Astrocyte (in vitro differentiated cells and primary cell): ENCODE data around the gene PRRT3. TPM values are rescaled to one million over a fixed set of nuclear protein-coding genes. Genes with fewer than 3 reads are reported as not detected.
A peak's percentile ranks its signal among the peaks of the same experiment; 100 is the strongest.
"Not testable (repeated sequence)": the region's sequence is repeated elsewhere in the genome, so short reads cannot be mapped to it uniquely, and the experiment has no call there.

Experiments
- DNase-seq: peaks from one replicate; pipeline ENCODE4 v3.0.0-alpha.2; 2010; ENCODE audit warnings: low read depth
- FAIRE-seq: peaks from 2 replicates; lab custom pipeline; 2011; peaks lifted over from hg19 to GRCh38; lab: Jason Lieb, UNC
- H2AFZ ChIP-seq: 2 replicates; pipeline ENCODE4 v1.6.0; 2012; ENCODE audit warnings: low read depth, low read length, inconsistent platforms
- H3K27ac ChIP-seq: 2 replicates; pipeline ENCODE4 v1.5.1; 2011; ENCODE audit warnings: low read depth, low read length, inconsistent platforms
- H3K27me3 ChIP-seq: 2 replicates; pipeline ENCODE4 v1.6.0; 2011; ENCODE audit warnings: low read length, inconsistent platforms; ENCODE audit not compliant: insufficient read depth
- H3K36me3 ChIP-seq: 2 replicates; pipeline ENCODE4 v1.5.1; 2011; ENCODE audit warnings: low read length, inconsistent platforms; ENCODE audit not compliant: insufficient read depth
- H3K4me1 ChIP-seq: 2 replicates; pipeline ENCODE4 v1.5.1; 2011; ENCODE audit warnings: low read length, inconsistent platforms; ENCODE audit not compliant: insufficient read depth
- H3K4me2 ChIP-seq: 2 replicates; pipeline ENCODE4 v1.6.0; 2012; ENCODE audit warnings: low read length, inconsistent platforms
- H3K4me3 ChIP-seq: 2 replicates; pipeline ENCODE4 v1.5.1; 2011; ENCODE audit warnings: low read depth, mild to moderate bottlenecking, low read length, inconsistent platforms; ENCODE audit not compliant: insufficient read depth
- H3K79me2 ChIP-seq: 2 replicates; pipeline ENCODE4 v1.6.0; 2012; ENCODE audit warnings: mild to moderate bottlenecking, low read length, inconsistent platforms; ENCODE audit not compliant: insufficient read depth
- H3K9ac ChIP-seq: 2 replicates; pipeline ENCODE4 v1.6.0; 2012; ENCODE audit warnings: mild to moderate bottlenecking, low read length, inconsistent platforms
- H3K9me3 ChIP-seq: 2 replicates; pipeline ENCODE4 v1.5.1; 2012; ENCODE audit warnings: low read depth, mild to moderate bottlenecking, low read length, inconsistent platforms; ENCODE audit not compliant: insufficient read depth
- H4K20me1 ChIP-seq: 2 replicates; pipeline ENCODE4 v1.6.0; 2012; ENCODE audit warnings: low read length, inconsistent platforms; ENCODE audit not compliant: insufficient read depth
- H3K27ac Mint-ChIP-seq: one replicate; pipeline ENCODE4 v1.8.0; 2021; ENCODE audit warnings: mild to moderate bottlenecking, mixed read lengths; ENCODE audit not compliant: unreplicated experiment
- H3K27me3 Mint-ChIP-seq: one replicate; pipeline ENCODE4 v1.8.0; 2021; ENCODE audit warnings: low read depth, mixed read lengths; ENCODE audit not compliant: unreplicated experiment
- H3K36me3 Mint-ChIP-seq: one replicate; pipeline ENCODE4 v1.8.0; 2021; ENCODE audit warnings: low read depth, mixed read lengths; ENCODE audit not compliant: unreplicated experiment
- H3K4me1 Mint-ChIP-seq: one replicate; pipeline ENCODE4 v1.8.0; 2021; ENCODE audit warnings: low read depth, mixed read lengths; ENCODE audit not compliant: unreplicated experiment
- H3K4me3 Mint-ChIP-seq: one replicate; pipeline ENCODE4 v1.8.0; 2021; ENCODE audit warnings: mild to moderate bottlenecking, moderate library complexity, mixed read lengths; ENCODE audit not compliant: unreplicated experiment
- H3K9me3 Mint-ChIP-seq: one replicate; pipeline ENCODE4 v1.8.0; 2021; ENCODE audit warnings: mild to moderate bottlenecking, mixed read lengths; ENCODE audit not compliant: unreplicated experiment
- CTCF ChIP-seq: IDR thresholded peaks from 2 replicates; pipeline ENCODE4 v1.5.1; 2011; ENCODE audit warnings: low read depth, mild to moderate bottlenecking, inconsistent platforms, low read length, moderate library complexity; ENCODE audit not compliant: insufficient read depth
- EZH2 ChIP-seq: IDR thresholded peaks from 2 replicates; pipeline ENCODE4 v1.6.1; 2012; ENCODE audit warnings: mild to moderate bottlenecking, low read length, inconsistent platforms; ENCODE audit not compliant: insufficient read depth
- total RNA-seq: library from RNA; stranded (reverse); gene quantifications from 2 replicates; pipeline ENCODE4 v1.2.1, GENCODE V29; 2021

PRRT3 gene
- total RNA-seq, 1 donor from 2014 or later, result 2.4 TPM

GRCh38 chr3:9902372-9903237 is 49.6 kb downstream of the PRRT3 start, which contains the start of gene IL17RE:
Gene IL17RE (plus strand): TSS chr3:9902848. CDS start chr3:9902933, 85 bp downstream.
- Histone ChIP-seq H3K4me3 (no peak within 1 kb of the TSS), H3K27me3 (no peaks in the 10 kb centered on the region), H2AFZ (peak within 1 kb of the TSS; percentile 58), H3K4me2 (peak within 1 kb of the TSS; percentile 83), H3K27ac (peak within 1 kb of the TSS; percentile 11), H4K20me1 (peaks cover 11% of the 10 kb centered on the region), H3K79me2 (no peaks in the 10 kb centered on the region), H3K36me3 (no peaks in the 10 kb centered on the region), H3K9me3 (no peaks in the 10 kb centered on the region), H3K9ac (peak within 1 kb of the TSS; percentile 63), H3K4me1 (peaks cover 17% of the 10 kb centered on the region)
- peak within 1 kb of the TSS; percentile 79 for H3K27ac Mint-ChIP-seq
- H3K4me3 Mint-ChIP-seq, result peak within 1 kb of the TSS; percentile 10
- TF ChIP-seq EZH2, result no peak
- TF ChIP-seq CTCF, result no peak
- H3K36me3 Mint-ChIP-seq, result no peaks in the 10 kb centered on the region
- peaks cover 34% of the 10 kb centered on the region for H3K4me1 Mint-ChIP-seq
- FAIRE-seq, result no peak
- H3K27me3 Mint-ChIP-seq, result no peaks in the 10 kb centered on the region
- H3K9me3 Mint-ChIP-seq, result no peaks in the 10 kb centered on the region
- DNase-seq, result no peak

GRCh38 chr3:9901967-9902366 is 50.2 kb downstream of the PRRT3 start:
- Histone ChIP-seq H3K4me1 (peaks cover 19% of the 10 kb centered on the region), H3K4me3 (no peak overlapping the region), H3K4me2 (peak overlapping the region; percentile 83), H4K20me1 (peaks cover 11% of the 10 kb centered on the region), H3K79me2 (no peaks in the 10 kb centered on the region), H3K36me3 (no peaks in the 10 kb centered on the region), H3K9ac (no peak overlapping the region), H3K9me3 (no peaks in the 10 kb centered on the region), H3K27ac (no peak overlapping the region), H3K27me3 (no peaks in the 10 kb centered on the region), H2AFZ (no peak overlapping the region)
- no peak overlapping the region for H3K27ac Mint-ChIP-seq
- no peak overlapping the region for H3K4me3 Mint-ChIP-seq
- H3K9me3 Mint-ChIP-seq, result no peaks in the 10 kb centered on the region
- no peaks in the 10 kb centered on the region for H3K27me3 Mint-ChIP-seq
- FAIRE-seq (no peak), DNase-seq (no peak)
- TF ChIP-seq EZH2, result no peak
- TF ChIP-seq CTCF, result no peak
- peaks cover 38% of the 10 kb centered on the region for H3K4me1 Mint-ChIP-seq
- H3K36me3 Mint-ChIP-seq, result no peaks in the 10 kb centered on the region

- Histone ChIP-seq H4K20me1 (peaks cover 11% of the 10 kb centered on the region), H3K4me1 (peaks cover 19% of the 10 kb centered on the region)
- not testable (repeated sequence) for H3K36me3 Mint-ChIP-seq, H3K4me2 ChIP-seq, DNase-seq, H3K27me3 ChIP-seq, H3K9ac ChIP-seq, H3K27me3 Mint-ChIP-seq, H3K9me3 ChIP-seq, H3K36me3 ChIP-seq, H3K4me3 ChIP-seq, H3K9me3 Mint-ChIP-seq, H3K4me3 Mint-ChIP-seq, H3K79me2 ChIP-seq, H3K27ac Mint-ChIP-seq, H2AFZ ChIP-seq, H3K27ac ChIP-seq, FAIRE-seq
- H3K4me1 Mint-ChIP-seq, result peaks cover 38% of the 10 kb centered on the region
Measured at GRCh38 chr3:9900965-9901415, 51.2 kb downstream of the PRRT3 start.
